ENCODE measurements around the gene IARS2. TPM values are rescaled to one million over a fixed set of nuclear protein-coding genes. Genes with fewer than 3 reads are reported as not detected.

The IARS2 gene
- total RNA-seq, 1 experiment from 2014 or later = 123 TPM

DNA sequence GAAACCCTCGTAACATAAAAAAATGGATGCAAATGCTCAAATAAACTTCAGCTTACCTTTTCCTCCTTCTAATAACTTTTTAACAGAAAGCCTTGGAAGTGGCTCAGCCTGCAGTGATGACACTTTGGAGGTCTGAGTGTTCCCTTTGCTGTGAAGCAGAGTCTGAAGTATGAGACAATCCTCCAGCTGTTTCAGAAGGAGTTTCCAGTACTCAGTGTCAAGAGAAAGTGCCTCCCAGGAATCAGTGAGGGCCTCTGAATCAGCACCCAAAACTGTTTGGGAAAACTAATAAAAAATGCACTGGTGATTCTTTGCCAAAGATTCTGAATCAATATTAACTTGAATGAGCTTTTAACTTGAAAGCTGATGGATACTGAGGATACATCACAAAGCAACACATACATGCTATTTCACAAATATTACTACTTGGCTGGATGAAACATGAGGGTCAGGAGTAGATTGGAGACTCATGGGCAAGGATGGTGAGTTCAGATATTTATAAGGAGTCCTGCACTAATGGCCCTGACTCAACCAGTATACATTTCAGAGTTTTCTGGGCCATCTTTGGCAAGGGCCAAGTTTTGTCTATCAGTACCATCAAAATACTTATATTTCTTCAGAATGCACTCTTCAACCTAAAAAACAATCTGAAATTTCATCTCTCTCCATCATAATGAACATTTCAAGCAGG lies 77.0 kb downstream of the IARS2 start:
- H3K9me3 ChIP-seq = no peaks in the 10 kb centered on the region
- CTCF ChIA-PET = no interaction called here
- Mint-ChIP-seq H3K4me3 (ENCODE audit: unreplicated experiment) (no peak overlapping the region), H3K9me3 (ENCODE audit: unreplicated experiment) (no peaks in the 10 kb centered on the region), H3K27me3 (ENCODE audit: insufficient read depth, unreplicated experiment) (no peaks in the 10 kb centered on the region), H3K36me3 (ENCODE audit: insufficient read depth, unreplicated experiment) (peaks cover 39% of the 10 kb centered on the region), H3K4me1 (ENCODE audit: low read depth, unreplicated experiment) (no peaks in the 10 kb centered on the region), H3K27ac (ENCODE audit: unreplicated experiment) (no peak overlapping the region)
- no peak for DNase-seq
- no peak for TF ChIP-seq CTCF (IDR thresholded peaks at IDR 0.05; ENCODE audit: insufficient read depth in 1 of 2, low read depth in 1 of 2, low read length in 1 of 2, severe bottlenecking in 1 of 2, unreplicated experiment in 1 of 2)
- intact Hi-C loops (cut with micrococcal nuclease; ENCODE audit: unreplicated experiment) = no loop called here
- no peaks in the 10 kb centered on the region for H3K4me1 ChIP-seq
- H3K4me3 ChIP-seq (ENCODE audit: low read depth, low read length) = no peak overlapping the region
- no peaks in the 10 kb centered on the region for H3K27me3 ChIP-seq (replicated peaks; ENCODE audit: control insufficient read depth, insufficient read depth, low read length)
- H3K36me3 ChIP-seq (ENCODE audit: control insufficient read depth, insufficient read depth, low read length) = peaks cover 1% of the 10 kb centered on the region; the same call in 1 of the 2 replicates
- POLR2A ChIA-PET = no interaction called here
- no TSS peak for BruUV-seq (replicated peaks)

DNA sequence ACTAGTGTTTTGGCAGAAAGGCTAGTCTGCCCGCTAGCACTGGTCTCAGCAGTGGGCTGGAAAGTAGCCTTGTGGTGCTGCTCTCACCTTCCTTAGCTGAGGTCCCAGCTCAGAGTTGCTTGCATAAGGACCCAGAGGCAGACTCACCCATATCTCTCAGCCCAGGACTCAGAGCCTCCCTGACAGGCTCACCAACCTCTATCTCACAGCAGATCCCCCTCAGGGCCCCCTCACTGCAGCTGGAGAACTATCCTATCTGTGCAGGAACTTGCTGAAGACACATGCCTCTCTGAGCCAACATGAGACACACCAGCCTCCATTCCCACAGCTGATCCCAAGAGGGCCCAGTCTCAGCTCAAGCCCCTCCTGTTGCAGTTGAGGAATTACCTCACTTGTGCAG lies 82.6 kb downstream of the IARS2 start:
- intact Hi-C loops (cut with micrococcal nuclease; ENCODE audit: unreplicated experiment) = no loop called here
- Histone ChIP-seq H3K27me3 (replicated peaks; ENCODE audit: control insufficient read depth, insufficient read depth, low read length) (no peaks in the 10 kb centered on the region), H3K9me3 (no peaks in the 10 kb centered on the region), H3K4me1 (no peaks in the 10 kb centered on the region), H3K36me3 (ENCODE audit: control insufficient read depth, insufficient read depth, low read length) (no peaks in the 10 kb centered on the region; the same call in 1 of the 2 replicates), H3K4me3 (ENCODE audit: low read depth, low read length) (no peak overlapping the region)
- Mint-ChIP-seq H3K36me3 (ENCODE audit: insufficient read depth, unreplicated experiment) (peaks cover 29% of the 10 kb centered on the region), H3K4me3 (ENCODE audit: unreplicated experiment) (no peak overlapping the region), H3K27me3 (ENCODE audit: insufficient read depth, unreplicated experiment) (no peaks in the 10 kb centered on the region), H3K27ac (ENCODE audit: unreplicated experiment) (no peak overlapping the region), H3K4me1 (ENCODE audit: low read depth, unreplicated experiment) (peaks cover 24% of the 10 kb centered on the region), H3K9me3 (ENCODE audit: unreplicated experiment) (peaks cover 6% of the 10 kb centered on the region)
- ChIA-PET CTCF (no interaction called here), POLR2A (no interaction called here)
- no peak for TF ChIP-seq CTCF (IDR thresholded peaks at IDR 0.05; ENCODE audit: insufficient read depth in 1 of 2, low read depth in 1 of 2, low read length in 1 of 2, severe bottlenecking in 1 of 2, unreplicated experiment in 1 of 2)
- DNase-seq = no peak
- no TSS peak for BruUV-seq (replicated peaks)

- H3K27ac Mint-ChIP-seq (ENCODE audit: unreplicated experiment) = no peak overlapping the region
- ChIA-PET CTCF (no interaction called here), POLR2A (no interaction called here)
- H3K9me3 ChIP-seq = no peaks in the 10 kb centered on the region
- H3K9me3 Mint-ChIP-seq (ENCODE audit: unreplicated experiment) = peaks cover 6% of the 10 kb centered on the region
- intact Hi-C loops (cut with micrococcal nuclease; ENCODE audit: unreplicated experiment) = no loop called here
- H3K36me3 Mint-ChIP-seq (ENCODE audit: insufficient read depth, unreplicated experiment) = peaks cover 30% of the 10 kb centered on the region
- no peaks in the 10 kb centered on the region for H3K27me3 Mint-ChIP-seq (ENCODE audit: insufficient read depth, unreplicated experiment)
- H3K4me3 ChIP-seq (ENCODE audit: low read depth, low read length) = no peak overlapping the region
- no peak for DNase-seq
- no TSS peak for BruUV-seq (replicated peaks)
- H3K27me3 ChIP-seq (replicated peaks; ENCODE audit: control insufficient read depth, insufficient read depth, low read length) = no peaks in the 10 kb centered on the region
- H3K4me1 ChIP-seq = no peaks in the 10 kb centered on the region
- H3K4me1 Mint-ChIP-seq (ENCODE audit: low read depth, unreplicated experiment) = peaks cover 23% of the 10 kb centered on the region
- H3K4me3 Mint-ChIP-seq (ENCODE audit: unreplicated experiment) = no peak overlapping the region
- no peaks in the 10 kb centered on the region for H3K36me3 ChIP-seq (ENCODE audit: control insufficient read depth, insufficient read depth, low read length)
- TF ChIP-seq CTCF (IDR thresholded peaks at IDR 0.05; ENCODE audit: insufficient read depth in 1 of 2, low read depth in 1 of 2, low read length in 1 of 2, severe bottlenecking in 1 of 2, unreplicated experiment in 1 of 2) = no peak
Measured at GRCh38 chr1:220182111-220182510, 88.2 kb downstream of the IARS2 start.

Measured in Caco-2 (cell line).